ENCODE results near the gene KDF1. TPM values are rescaled to one million over a fixed set of nuclear protein-coding genes. Genes with fewer than 3 reads are reported as not detected.
A peak's percentile ranks its signal among the peaks of the same experiment; 100 is the strongest.

KDF1 gene
- polyA plus RNA-seq, 4 donors = 19.9 to 30.8 (median 27.1) TPM

DNA sequence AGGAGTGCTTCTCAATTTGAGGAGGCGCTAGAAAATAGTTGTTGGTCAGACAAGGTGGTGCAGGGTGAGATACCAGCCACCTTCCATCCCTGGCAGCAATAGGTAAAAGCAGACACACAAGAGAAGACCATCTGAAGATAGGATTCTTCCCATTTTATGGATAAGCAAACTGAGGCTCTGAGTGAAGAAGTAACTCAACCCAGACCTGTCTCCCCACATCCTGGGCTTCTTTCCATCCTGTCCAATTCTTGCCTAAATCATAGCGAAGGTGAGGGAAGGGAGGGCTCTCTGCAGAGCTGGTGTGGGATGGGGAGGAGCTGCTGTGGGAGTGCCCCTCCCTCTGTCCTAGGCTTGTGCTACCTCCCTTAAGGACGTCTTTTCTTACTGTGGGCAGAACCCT, 11.3 kb upstream of the KDF1 start:
- Histone ChIP-seq H3K4me3 (ENCODE audit: low read depth in 1 of 3, low read length in 3 of 3) (no peak overlapping the region), H3K27me3 (ENCODE audit: control insufficient read depth in 3 of 3, insufficient read depth in 3 of 3, low read length in 3 of 3) (no peaks in the 10 kb centered on the region), H3K27ac (ENCODE audit: low read depth in 1 of 3, low read length in 2 of 3) (no peak overlapping the region), H3K36me3 (ENCODE audit: control insufficient read depth in 3 of 3, insufficient read depth in 2 of 3, low read depth in 1 of 3, low read length in 3 of 3) (peaks cover 0 to 6% (median 0%) of the 10 kb centered on the region in 3 donors), H3K4me1 (ENCODE audit: control insufficient read depth in 3 of 3, insufficient read depth in 2 of 3, low read depth in 1 of 3, low read length in 2 of 3) (peaks cover 0 to 4% (median under 1%) of the 10 kb centered on the region in 3 donors), H3K9me3 (ENCODE audit: control insufficient read depth in 2 of 2, insufficient read depth in 1 of 2, low read depth in 1 of 2, low read length in 1 of 2) (no peaks in the 10 kb centered on the region)
- WGBS, 3 donors = 71 to 83% (median 76%) methylated on average over 3 of the region's 3 CpGs
- FAIRE-seq (no peak), DNase-seq (no peak)

DNA sequence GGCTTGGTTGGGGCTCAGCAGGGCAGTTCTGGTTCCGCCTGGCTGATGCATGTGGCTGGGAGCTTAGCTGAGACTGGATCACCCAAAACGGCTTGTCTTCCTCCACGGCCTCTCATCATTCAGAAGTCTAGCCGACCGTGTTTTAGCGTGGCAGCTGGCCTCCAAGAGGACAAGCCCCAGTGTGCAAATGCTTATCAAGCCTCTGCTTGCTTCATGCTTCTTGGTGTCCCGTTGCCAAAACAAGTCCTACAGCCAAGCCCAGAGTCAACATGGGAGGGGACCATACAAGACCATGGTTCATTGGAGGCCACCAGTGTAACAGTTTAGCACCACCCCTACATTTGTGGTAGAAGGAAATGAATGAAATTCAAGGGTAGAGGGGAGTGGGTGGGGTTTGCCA, 10.5 kb upstream of the KDF1 start:
- H3K4me3 ChIP-seq (ENCODE audit: low read depth in 1 of 3, low read length in 3 of 3) = no peak overlapping the region
- peaks cover 0 to 6% (median 0%) of the 10 kb centered on the region in 3 donors for H3K36me3 ChIP-seq (ENCODE audit: control insufficient read depth in 3 of 3, insufficient read depth in 2 of 3, low read depth in 1 of 3, low read length in 3 of 3)
- DNase-seq (peak; percentile 50 to 67), FAIRE-seq (no peak)
- H3K27me3 ChIP-seq (ENCODE audit: control insufficient read depth in 3 of 3, insufficient read depth in 3 of 3, low read length in 3 of 3) = no peaks in the 10 kb centered on the region
- H3K4me1 ChIP-seq (ENCODE audit: control insufficient read depth in 3 of 3, insufficient read depth in 2 of 3, low read depth in 1 of 3, low read length in 2 of 3) = peaks cover 0 to 3% (median 0%) of the 10 kb centered on the region in 3 donors
- no peaks in the 10 kb centered on the region for H3K9me3 ChIP-seq (ENCODE audit: control insufficient read depth in 2 of 2, insufficient read depth in 1 of 2, low read depth in 1 of 2, low read length in 1 of 2)
- peak overlapping the region in 1 of 3 donors; percentile 22 for H3K27ac ChIP-seq (ENCODE audit: low read depth in 1 of 3, low read length in 2 of 3)
- 27 to 54% (median 41%) methylated on average over 7 of the region's 7 CpGs for WGBS, 3 donors

DNA sequence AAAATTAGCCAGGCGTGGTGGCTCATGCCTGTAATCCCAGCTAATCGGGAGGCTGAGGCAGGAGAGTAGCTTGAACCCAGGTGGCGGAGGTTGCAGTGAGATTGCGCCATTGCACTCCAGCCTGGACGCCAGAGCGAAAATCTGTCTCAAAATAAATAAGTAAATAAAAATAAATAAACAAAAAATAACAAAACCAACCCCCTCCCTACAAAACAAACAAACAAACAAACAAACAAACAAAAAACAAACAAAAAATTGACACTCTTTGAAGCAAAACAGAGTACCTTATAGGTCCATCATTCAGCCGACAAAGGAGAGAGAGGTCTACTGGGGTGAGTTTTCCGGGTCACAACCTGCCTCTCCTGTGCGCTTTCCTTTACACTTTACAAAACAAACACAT, 5.4 kb upstream of the KDF1 start:
- H3K36me3 ChIP-seq (ENCODE audit: control insufficient read depth in 3 of 3, insufficient read depth in 2 of 3, low read depth in 1 of 3, low read length in 3 of 3) = peaks cover 0 to 5% (median 0%) of the 10 kb centered on the region in 3 donors
- no peak overlapping the region for H3K27ac ChIP-seq (ENCODE audit: low read depth in 1 of 3, low read length in 2 of 3)
- no peak overlapping the region for H3K4me3 ChIP-seq (ENCODE audit: low read depth in 1 of 3, low read length in 3 of 3)
- FAIRE-seq (no peak), DNase-seq (no peak)
- 87 to 95% (median 95%) methylated on average over 9 of the region's 9 CpGs for WGBS, 3 donors
- H3K4me1 ChIP-seq (ENCODE audit: control insufficient read depth in 3 of 3, insufficient read depth in 2 of 3, low read depth in 1 of 3, low read length in 2 of 3) = peaks cover 0 to 4% (median 0%) of the 10 kb centered on the region in 3 donors
- H3K9me3 ChIP-seq (ENCODE audit: control insufficient read depth in 2 of 2, insufficient read depth in 1 of 2, low read depth in 1 of 2, low read length in 1 of 2) = no peaks in the 10 kb centered on the region
- peaks cover 0 to under 1% (median 0%) of the 10 kb centered on the region in 3 donors for H3K27me3 ChIP-seq (ENCODE audit: control insufficient read depth in 3 of 3, insufficient read depth in 3 of 3, low read length in 3 of 3)

DNA sequence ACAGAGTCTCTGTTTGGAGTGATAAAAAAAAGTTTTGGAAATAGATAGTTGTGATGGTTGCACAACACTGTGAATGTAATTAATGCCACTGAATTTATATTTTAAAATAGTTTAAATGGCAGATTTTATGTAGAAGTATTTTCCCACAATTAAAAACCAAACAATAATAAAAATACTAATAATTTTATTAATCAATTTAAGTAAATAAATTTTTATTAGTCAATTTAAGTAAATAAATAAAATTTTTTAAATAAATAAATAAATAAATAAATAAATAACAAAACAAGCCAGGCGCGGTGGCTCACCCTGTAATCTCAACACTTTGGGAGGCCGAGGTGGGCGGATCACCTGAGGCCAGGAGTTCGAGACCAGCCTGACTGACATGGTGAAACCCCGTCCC, 4.9 kb upstream of the KDF1 start:
- Histone ChIP-seq H3K4me3 (ENCODE audit: low read depth in 1 of 3, low read length in 3 of 3) (no peak overlapping the region), H3K27ac (ENCODE audit: low read depth in 1 of 3, low read length in 2 of 3) (no peak overlapping the region), H3K27me3 (ENCODE audit: control insufficient read depth in 3 of 3, insufficient read depth in 3 of 3, low read length in 3 of 3) (peaks cover 0 to 4% (median 3%) of the 10 kb centered on the region in 3 donors), H3K36me3 (ENCODE audit: control insufficient read depth in 3 of 3, insufficient read depth in 2 of 3, low read depth in 1 of 3, low read length in 3 of 3) (peaks cover 0 to 5% (median 0%) of the 10 kb centered on the region in 3 donors), H3K9me3 (ENCODE audit: control insufficient read depth in 2 of 2, insufficient read depth in 1 of 2, low read depth in 1 of 2, low read length in 1 of 2) (no peaks in the 10 kb centered on the region), H3K4me1 (ENCODE audit: control insufficient read depth in 3 of 3, insufficient read depth in 2 of 3, low read depth in 1 of 3, low read length in 2 of 3) (peaks cover 0 to 4% (median 0%) of the 10 kb centered on the region in 3 donors)
- WGBS, 3 donors = 86 to 93% (median 92%) methylated on average over 6 of the region's 6 CpGs
- no peak for FAIRE-seq
- DNase-seq = no peak

DNA sequence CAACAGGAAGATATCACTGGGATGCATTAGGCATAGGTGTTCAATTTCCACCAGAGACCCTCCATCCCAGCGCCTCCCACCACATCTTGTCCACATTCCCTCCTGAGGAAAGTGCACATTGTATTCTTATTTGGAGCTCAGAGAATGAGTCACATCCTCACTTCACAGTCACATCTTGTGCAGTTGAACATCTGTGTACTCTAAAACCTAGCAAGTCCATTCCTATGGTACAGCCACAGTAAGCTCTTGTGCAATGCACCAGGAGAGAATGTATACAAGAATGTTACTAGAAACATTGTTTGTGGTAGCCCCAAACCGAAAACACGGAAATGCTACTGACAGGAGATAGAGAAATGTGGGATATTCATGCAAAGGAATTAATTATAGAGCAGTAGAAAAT, 1.6 kb upstream of the KDF1 start:
- Histone ChIP-seq H3K4me3 (ENCODE audit: low read depth in 1 of 3, low read length in 3 of 3) (no peak overlapping the region), H3K9me3 (ENCODE audit: control insufficient read depth in 2 of 2, insufficient read depth in 1 of 2, low read depth in 1 of 2, low read length in 1 of 2) (no peaks in the 10 kb centered on the region), H3K4me1 (ENCODE audit: control insufficient read depth in 3 of 3, insufficient read depth in 2 of 3, low read depth in 1 of 3, low read length in 2 of 3) (peaks cover 0 to 4% (median 0%) of the 10 kb centered on the region in 3 donors), H3K27ac (ENCODE audit: low read depth in 1 of 3, low read length in 2 of 3) (no peak overlapping the region), H3K27me3 (ENCODE audit: control insufficient read depth in 3 of 3, insufficient read depth in 3 of 3, low read length in 3 of 3) (peaks cover 0 to 13% (median 8%) of the 10 kb centered on the region in 3 donors), H3K36me3 (ENCODE audit: control insufficient read depth in 3 of 3, insufficient read depth in 2 of 3, low read depth in 1 of 3, low read length in 3 of 3) (peaks cover 0 to 7% (median 0%) of the 10 kb centered on the region in 3 donors)
- 66 to 82% (median 77%) methylated on average over 3 of the region's 3 CpGs for WGBS, 3 donors
- DNase-seq = no peak
- no peak for FAIRE-seq

DNA sequence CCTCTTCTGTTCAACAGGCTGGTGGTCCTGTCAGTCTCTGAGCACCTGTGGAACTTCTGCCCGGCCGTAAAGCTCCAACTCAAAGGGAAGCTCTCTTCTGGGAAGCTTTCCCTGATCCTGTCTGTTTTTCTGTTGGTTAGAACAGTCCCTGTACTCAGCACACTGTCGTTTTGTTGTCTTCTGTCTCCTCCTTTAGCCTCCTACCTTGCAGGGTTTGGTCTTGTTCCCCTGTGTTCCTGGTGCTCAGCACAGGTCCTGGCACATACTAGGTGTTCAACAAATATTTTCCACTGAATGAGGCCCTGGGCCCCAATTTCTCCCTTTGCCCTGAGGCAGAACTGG, 328 bp upstream of the KDF1 start:
- H3K27ac ChIP-seq (ENCODE audit: low read depth in 1 of 3, low read length in 2 of 3) = peak overlapping the region; percentile 33 to 65 (median 57)
- 6 to 21% (median 19%) methylated on average over 3 of the region's 3 CpGs for WGBS, 3 donors
- peaks cover 0 to 13% (median 8%) of the 10 kb centered on the region in 3 donors for H3K27me3 ChIP-seq (ENCODE audit: control insufficient read depth in 3 of 3, insufficient read depth in 3 of 3, low read length in 3 of 3)
- FAIRE-seq (no peak), DNase-seq (no peak)
- peak overlapping the region; percentile 57 to 90 (median 77) for H3K4me3 ChIP-seq (ENCODE audit: low read depth in 1 of 3, low read length in 3 of 3)
- no peaks in the 10 kb centered on the region for H3K9me3 ChIP-seq (ENCODE audit: control insufficient read depth in 2 of 2, insufficient read depth in 1 of 2, low read depth in 1 of 2, low read length in 1 of 2)
- peaks cover 0 to 4% (median 0%) of the 10 kb centered on the region in 3 donors for H3K4me1 ChIP-seq (ENCODE audit: control insufficient read depth in 3 of 3, insufficient read depth in 2 of 3, low read depth in 1 of 3, low read length in 2 of 3)
- peaks cover 0 to 7% (median 0%) of the 10 kb centered on the region in 3 donors for H3K36me3 ChIP-seq (ENCODE audit: control insufficient read depth in 3 of 3, insufficient read depth in 2 of 3, low read depth in 1 of 3, low read length in 3 of 3)

DNA sequence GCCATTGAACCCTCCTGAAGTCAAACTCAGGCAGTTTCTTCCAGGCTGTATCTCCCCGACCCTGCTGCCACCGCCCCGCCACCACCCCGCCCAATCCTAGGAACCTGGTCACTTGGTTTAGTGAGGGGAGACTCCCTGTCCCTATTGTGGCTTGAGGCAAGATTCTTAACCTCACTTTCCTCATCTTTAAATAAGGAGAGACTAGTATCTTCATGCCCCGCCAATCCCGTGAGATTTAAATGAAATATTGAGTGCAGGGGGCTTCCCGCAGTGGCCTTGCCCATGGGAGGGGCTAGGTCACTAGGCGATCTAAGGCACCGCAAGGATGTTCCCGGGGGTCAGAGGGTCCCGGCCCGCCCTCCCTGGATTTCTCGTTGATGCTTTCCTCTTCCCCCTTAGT, 998 bp downstream of the KDF1 start:
- H3K27ac ChIP-seq (ENCODE audit: low read depth in 1 of 3, low read length in 2 of 3) = peak overlapping the region in 1 of 3 donors; percentile 14
- peaks cover 0 to 10% (median 0%) of the 10 kb centered on the region in 3 donors for H3K36me3 ChIP-seq (ENCODE audit: control insufficient read depth in 3 of 3, insufficient read depth in 2 of 3, low read depth in 1 of 3, low read length in 3 of 3)
- DNase-seq = no peak
- peak overlapping the region; percentile 77 to 90 (median 85) for H3K4me3 ChIP-seq (ENCODE audit: low read depth in 1 of 3, low read length in 3 of 3)
- H3K9me3 ChIP-seq (ENCODE audit: control insufficient read depth in 2 of 2, insufficient read depth in 1 of 2, low read depth in 1 of 2, low read length in 1 of 2) = no peaks in the 10 kb centered on the region
- peaks cover 0 to 4% (median 0%) of the 10 kb centered on the region in 3 donors for H3K4me1 ChIP-seq (ENCODE audit: control insufficient read depth in 3 of 3, insufficient read depth in 2 of 3, low read depth in 1 of 3, low read length in 2 of 3)
- FAIRE-seq = no peak
- H3K27me3 ChIP-seq (ENCODE audit: control insufficient read depth in 3 of 3, insufficient read depth in 3 of 3, low read length in 3 of 3) = peaks cover 0 to 13% (median 8%) of the 10 kb centered on the region in 3 donors
- WGBS, 3 donors = 3 to 17% (median 16%) methylated on average over 11 to 13 of the region's 13 CpGs

DNA sequence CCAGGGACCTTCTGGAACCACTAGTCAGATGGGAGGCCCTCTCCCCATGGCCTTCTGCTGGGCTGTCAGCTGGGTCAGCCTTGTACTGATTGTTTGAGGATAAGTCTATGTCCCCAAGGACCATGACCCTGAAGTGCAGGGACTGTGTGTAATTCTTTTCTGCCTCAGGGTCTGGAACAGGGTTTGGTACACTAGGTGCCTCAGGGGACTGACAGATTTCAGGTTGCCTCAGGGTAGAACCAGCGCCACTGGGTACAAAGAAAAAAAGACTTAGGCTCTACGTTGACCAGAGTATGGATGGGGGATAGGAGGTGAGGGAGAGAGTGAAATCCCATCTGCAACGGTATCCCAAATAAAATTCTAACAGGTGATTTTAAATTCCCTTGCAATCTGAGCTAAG, 3.0 kb downstream of the KDF1 start:
- WGBS, 3 donors = 88 to 94% (median 93%) methylated on average over 3 of the region's 3 CpGs
- no peak for FAIRE-seq
- Histone ChIP-seq H3K27ac (ENCODE audit: low read depth in 1 of 3, low read length in 2 of 3) (no peak overlapping the region), H3K4me1 (ENCODE audit: control insufficient read depth in 3 of 3, insufficient read depth in 2 of 3, low read depth in 1 of 3, low read length in 2 of 3) (peaks cover 0 to 6% (median 0%) of the 10 kb centered on the region in 3 donors), H3K36me3 (ENCODE audit: control insufficient read depth in 3 of 3, insufficient read depth in 2 of 3, low read depth in 1 of 3, low read length in 3 of 3) (peaks cover 0 to 18% (median 0%) of the 10 kb centered on the region in 3 donors), H3K4me3 (ENCODE audit: low read depth in 1 of 3, low read length in 3 of 3) (no peak overlapping the region), H3K27me3 (ENCODE audit: control insufficient read depth in 3 of 3, insufficient read depth in 3 of 3, low read length in 3 of 3) (peaks cover 0 to 13% (median 8%) of the 10 kb centered on the region in 3 donors), H3K9me3 (ENCODE audit: control insufficient read depth in 2 of 2, insufficient read depth in 1 of 2, low read depth in 1 of 2, low read length in 1 of 2) (no peaks in the 10 kb centered on the region)
- DNase-seq = no peak

DNA sequence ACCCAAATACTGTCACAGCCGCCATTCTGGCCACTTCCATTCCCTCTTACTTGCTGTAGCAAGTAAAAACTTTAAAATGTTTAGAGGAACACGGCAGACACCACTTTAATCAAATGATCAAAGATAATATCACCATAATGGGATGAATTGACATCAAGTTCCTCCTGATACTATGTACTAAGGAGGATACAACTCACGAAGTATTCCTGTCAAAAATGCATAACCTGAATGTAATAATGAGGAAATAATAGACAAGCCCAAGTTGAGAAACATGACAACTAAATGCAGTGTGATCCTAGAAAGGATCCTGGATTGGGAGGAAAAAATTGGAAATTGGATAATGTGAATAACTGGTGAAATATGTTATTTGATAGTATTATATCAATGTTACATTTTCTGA, 3.9 kb downstream of the KDF1 start:
- DNase-seq = no peak
- peaks cover 0 to 28% (median 2%) of the 10 kb centered on the region in 3 donors for H3K36me3 ChIP-seq (ENCODE audit: control insufficient read depth in 3 of 3, insufficient read depth in 2 of 3, low read depth in 1 of 3, low read length in 3 of 3)
- no peak overlapping the region for H3K27ac ChIP-seq (ENCODE audit: low read depth in 1 of 3, low read length in 2 of 3)
- H3K27me3 ChIP-seq (ENCODE audit: control insufficient read depth in 3 of 3, insufficient read depth in 3 of 3, low read length in 3 of 3) = peaks cover 0 to 13% (median 8%) of the 10 kb centered on the region in 3 donors
- no peak for FAIRE-seq
- no peaks in the 10 kb centered on the region for H3K9me3 ChIP-seq (ENCODE audit: control insufficient read depth in 2 of 2, insufficient read depth in 1 of 2, low read depth in 1 of 2, low read length in 1 of 2)
- 79 to 90% (median 83%) methylated on average over 3 of the region's 3 CpGs for WGBS, 3 donors
- peaks cover 0 to 7% (median 0%) of the 10 kb centered on the region in 3 donors for H3K4me1 ChIP-seq (ENCODE audit: control insufficient read depth in 3 of 3, insufficient read depth in 2 of 3, low read depth in 1 of 3, low read length in 2 of 3)
- H3K4me3 ChIP-seq (ENCODE audit: low read depth in 1 of 3, low read length in 3 of 3) = no peak overlapping the region
